SK-N-SH treated with all-trans-retinoic acid at 6 μM for 48 hours (cell line): ENCODE measurements around the gene PHKA2.

Experiments used
- ARNTL ChIP-seq: fragments of 450-650 bp; formaldehyde crosslinking; IDR thresholded peaks from 2 replicates; pipeline ENCODE4 v1.5.0; 2020; ENCODE audit warnings: low read depth, mild to moderate bottlenecking, moderate library complexity, borderline replicate concordance
- CREB5 ChIP-seq: fragments of 250-450 bp; sonication (Bioruptor Pico); IDR thresholded peaks from 2 replicates; pipeline ENCODE4 v1.5.1; 2020; ENCODE audit warnings: low read depth, mild to moderate bottlenecking, moderate library complexity
- GLIS3 ChIP-seq: fragments of 250-450 bp; sonication (Bioruptor Pico); IDR thresholded peaks from 2 replicates; pipeline ENCODE4 v1.5.0; 2020; ENCODE audit warnings: mild to moderate bottlenecking, moderate library complexity
- ISL1 ChIP-seq: fragments of 250-450 bp; sonication (Bioruptor Pico); IDR thresholded peaks from 2 replicates; pipeline ENCODE4 v2.1.2; 2022; ENCODE audit warnings: mild to moderate bottlenecking, moderate library complexity
- POU6F1 ChIP-seq: fragments of 250-450 bp; sonication (Bioruptor Pico); IDR thresholded peaks from 2 replicates; pipeline ENCODE4 v1.8.0; 2021; ENCODE audit warnings: low read depth, mild to moderate bottlenecking, moderate library complexity, borderline replicate concordance
- TCF4 ChIP-seq: fragments of 250-450 bp; sonication (Bioruptor Pico); IDR thresholded peaks from 2 replicates; pipeline ENCODE4 v1.8.0; 2021; ENCODE audit warnings: mild to moderate bottlenecking, moderate library complexity, borderline replicate concordance
- TOX ChIP-seq: fragments of 250-450 bp; sonication (Bioruptor Pico); IDR thresholded peaks from 2 replicates; pipeline ENCODE4 v1.8.0; 2021; ENCODE audit warnings: mild to moderate bottlenecking, moderate library complexity, borderline replicate concordance
- ZC3H10 ChIP-seq: fragments of 250-450 bp; sonication (Bioruptor Pico); IDR thresholded peaks from 2 replicates; pipeline ENCODE4 v1.5.1; 2021; ENCODE audit warnings: mild to moderate bottlenecking, moderate library complexity
- ZNF565 ChIP-seq: fragments of 450-650 bp; formaldehyde crosslinking; conservative IDR thresholded peaks from 2 replicates; pipeline ENCODE4 v1.5.0; 2020; ENCODE audit warnings: low read depth, mild to moderate bottlenecking, moderate library complexity
- ZNF70 ChIP-seq: fragments of 450-650 bp; formaldehyde crosslinking; IDR thresholded peaks from 2 replicates; pipeline ENCODE4 v1.5.0; 2020; ENCODE audit warnings: mild to moderate bottlenecking, moderate library complexity
- TF ChIP-seq, protein P1 (sequence below): fragments of 250-450 bp; sonication (Bioruptor Pico); IDR thresholded peaks from 2 replicates; pipeline ENCODE4 v1.8.0; 2020; ENCODE audit warnings: mild to moderate bottlenecking, moderate library complexity, borderline replicate concordance

- TF ChIP-seq ZC3H10 (CRISPR knock-in tag): no peak
- TF ChIP-seq ARNTL (CRISPR knock-in tag): no peak
- TF ChIP-seq TCF4: no peak
- TF ChIP-seq TOX (CRISPR knock-in tag): no peak
- no peak for TF ChIP-seq POU6F1 (CRISPR knock-in tag)
- TF ChIP-seq, protein P1, sequence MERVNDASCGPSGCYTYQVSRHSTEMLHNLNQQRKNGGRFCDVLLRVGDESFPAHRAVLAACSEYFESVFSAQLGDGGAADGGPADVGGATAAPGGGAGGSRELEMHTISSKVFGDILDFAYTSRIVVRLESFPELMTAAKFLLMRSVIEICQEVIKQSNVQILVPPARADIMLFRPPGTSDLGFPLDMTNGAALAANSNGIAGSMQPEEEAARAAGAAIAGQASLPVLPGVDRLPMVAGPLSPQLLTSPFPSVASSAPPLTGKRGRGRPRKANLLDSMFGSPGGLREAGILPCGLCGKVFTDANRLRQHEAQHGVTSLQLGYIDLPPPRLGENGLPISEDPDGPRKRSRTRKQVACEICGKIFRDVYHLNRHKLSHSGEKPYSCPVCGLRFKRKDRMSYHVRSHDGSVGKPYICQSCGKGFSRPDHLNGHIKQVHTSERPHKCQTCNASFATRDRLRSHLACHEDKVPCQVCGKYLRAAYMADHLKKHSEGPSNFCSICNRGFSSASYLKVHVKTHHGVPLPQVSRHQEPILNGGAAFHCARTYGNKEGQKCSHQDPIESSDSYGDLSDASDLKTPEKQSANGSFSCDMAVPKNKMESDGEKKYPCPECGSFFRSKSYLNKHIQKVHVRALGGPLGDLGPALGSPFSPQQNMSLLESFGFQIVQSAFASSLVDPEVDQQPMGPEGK: no peak
- TF ChIP-seq ISL1 (CRISPR knock-in tag): no peak
- no peak for TF ChIP-seq ZNF565
- no peak for TF ChIP-seq CREB5 (CRISPR knock-in tag)
- no peak for TF ChIP-seq GLIS3
- no peak for TF ChIP-seq ZNF70 (CRISPR knock-in tag)
These were observed 1.2 kb upstream of the PHKA2 start for GRCh38 chrX:18985186-18985435.
